HepG2 (cell line): Measurements from ENCODE around the gene PDCD2L. TPM values are rescaled to one million over a fixed set of nuclear protein-coding genes. Genes with fewer than 3 reads are reported as not detected.

Experiments
- ARID4A ChIP-seq: sonication (generic); formaldehyde crosslinking; IDR thresholded peaks from 2 replicates; pipeline ENCODE4 v1.5.0; 2020; ENCODE audit warnings: mild to moderate bottlenecking, missing genetic modification reagents, borderline replicate concordance
- CBX2 ChIP-seq, 2 experiments: fragments of 200-600 bp in 1 of 2; sonication (generic); formaldehyde crosslinking in 1 of 2; IDR thresholded peaks; 2 replicates each; pipeline versions ENCODE4 v1.7.0 to v1.8.1; 2018 to 2022; ENCODE audit warnings: low read depth in 2 of 2, low read length in 1 of 2, mild to moderate bottlenecking in 1 of 2, missing genetic modification reagents in 1 of 2
- DNMT3B ChIP-seq: conservative IDR thresholded peaks from 2 replicates; pipeline ENCODE4 v1.6.1; 2016; ENCODE audit warnings: missing biosample characterization, control low read depth
- HMG20A ChIP-seq: IDR thresholded peaks from 2 replicates; pipeline ENCODE4 v1.6.1; 2016; ENCODE audit warnings: borderline replicate concordance
- HNRNPLL ChIP-seq: fragments of 200-400 bp; formaldehyde crosslinking; IDR thresholded peaks from 2 replicates; pipeline ENCODE4 v1.6.1; 2017; ENCODE audit warnings: mild to moderate bottlenecking, low read depth, low read length; ENCODE audit not compliant: poor library complexity, severe bottlenecking
- MEIS2 ChIP-seq: sonication (generic); formaldehyde crosslinking; IDR thresholded peaks from 2 replicates; pipeline ENCODE4 v1.9.0; 2021; ENCODE audit warnings: mild to moderate bottlenecking, missing genetic modification reagents
- MLX ChIP-seq: IDR thresholded peaks from 2 replicates; pipeline ENCODE4 v1.6.1; 2016
- PHF20 ChIP-seq: sonication (generic); formaldehyde crosslinking; IDR thresholded peaks from 2 replicates; pipeline ENCODE4 v1.5.0; 2020; ENCODE audit warnings: mild to moderate bottlenecking, missing genetic modification reagents
- WIZ ChIP-seq: sonication (generic); formaldehyde crosslinking; IDR thresholded peaks from 2 replicates; pipeline ENCODE4 v1.5.1; 2020; ENCODE audit warnings: mild to moderate bottlenecking, missing genetic modification reagents
- ZNF407 ChIP-seq: sonication (generic); formaldehyde crosslinking; IDR thresholded peaks from one replicate; pipeline ENCODE4 v1.5.1; 2020; ENCODE audit warnings: mild to moderate bottlenecking, missing genetic modification reagents; ENCODE audit errors: not compliant biosample characterization
- ZNF770 ChIP-seq: sonication (generic); formaldehyde crosslinking; IDR thresholded peaks from 2 replicates; pipeline ENCODE4 v1.5.0; 2020; ENCODE audit warnings: mild to moderate bottlenecking, missing genetic modification reagents
- polyA plus RNA-seq, 8 experiments: library from polyadenylated mRNA; depleted of rRNA in 3 of 8; stranded (reverse) in 7 of 8; unstranded in 1 of 8; fragments of >200 nt; fragmentation: Illumina TruSeq in 4 of 8; extraction: Trizol in 4 of 8; gene quantifications; 2 replicates each; pipeline versions ENCODE4 v1.2.1 to v1.2.3, GENCODE V29; 2011 to 2016; ENCODE audit warnings: low read depth in 4 of 8, missing spikeins in 1 of 8, mixed read lengths in 1 of 8; ENCODE audit not compliant: insufficient read depth in 1 of 8
- total RNA-seq, 5 experiments: library from RNA; depleted of rRNA; stranded (reverse); fragments of >200 nt; fragmentation: Illumina TruSeq; extraction: Trizol; gene quantifications; 2 replicates each; pipeline ENCODE4 v1.2.3, GENCODE V29; 2016; ENCODE audit warnings: low read depth in 1 of 5

PDCD2L gene
- total and polyA plus RNA-seq, 2 of the 13 experiments (the other 11 are each of a cell fraction or from before 2014, with no cell fraction given), result 29.3 to 35.2 TPM

- TF ChIP-seq ZNF407 (no peak), ZNF770 (CRISPR knock-in tag) (peak; percentile 84), DNMT3B (CRISPR knock-in tag) (no peak), HMG20A (CRISPR knock-in tag) (no peak), MEIS2 (0 out of 2 replicates have a peak, but pooled peaks have one; percentile 11), HNRNPLL (peak; percentile 86), ARID4A (CRISPR knock-in tag) (peak; percentile 95), WIZ (peak; percentile 71; the same call in 1 of the 2 replicates), PHF20 (CRISPR knock-in tag) (peak; percentile 69; the same call in 1 of the 2 replicates), CBX2 (IDR thresholded peaks at IDR 0.05; ENCODE audit: low read depth, low read length) (no peak), CBX2 (CRISPR knock-in tag; IDR thresholded peaks at IDR 0.05; ENCODE audit: low read depth) (no peak), MLX (CRISPR knock-in tag) (peak; percentile 93)
These were observed 44.9 kb upstream of the PDCD2L start (continued) for GRCh38 chr19:34359140-34359953.
